IMR-90 (cell line): ENCODE measurements around the gene CDADC1. TPM values are rescaled to one million over a fixed set of nuclear protein-coding genes. Genes with fewer than 3 reads are reported as not detected.

Experiments
- ATAC-seq: fragments of 200-7000 bp; cut with Tn5 transposase; 2 replicates; pipeline ENCODE4 v1.9.1; 2020; ENCODE audit warnings: low read depth, mild to moderate bottlenecking, moderate library complexity
- BruUV-seq: library from RNA; stranded (reverse); fragments of 400-500 nt; replicated peaks from 2 replicates; lab custom pipeline; 2021; lab: Mats Ljungman, UMichigan
- CTCF ChIA-PET: fragments of 300-600 bp; formaldehyde crosslinking; extraction: SDS; loops from one replicate; lab custom pipeline; 2021; ENCODE audit warnings: antibody characterized with exemption; lab: Yijun Ruan, JAX
- POLR2A ChIA-PET: fragments of 300-600 bp; sonication (Branson Sonifier 250); formaldehyde crosslinking; loops from one replicate; lab custom pipeline; 2022; ENCODE audit warnings: antibody characterized with exemption; ENCODE audit not compliant: unreplicated experiment; lab: Charles Lee
- DNase-seq: peaks from one replicate; pipeline ENCODE4 v3.0.0; 2013
- H2AFZ ChIP-seq: replicated peaks from 2 replicates; pipeline ENCODE3; 2013; ENCODE audit warnings: low read length, mild to moderate bottlenecking; ENCODE audit not compliant: poor library complexity
- H2AK5ac ChIP-seq: 2 replicates; pipeline ENCODE4 v1.6.1; 2013; ENCODE audit warnings: low read depth, low read length, inconsistent platforms
- H2AK9ac ChIP-seq: replicated peaks from 2 replicates; pipeline ENCODE3; 2013; ENCODE audit warnings: mild to moderate bottlenecking, low read depth, low read length, moderate library complexity; ENCODE audit not compliant: poor library complexity
- H2BK120ac ChIP-seq: 2 replicates; pipeline ENCODE4 v1.6.1; 2013; ENCODE audit warnings: low read depth, low read length, inconsistent platforms
- H2BK15ac ChIP-seq: 3 replicates; pipeline ENCODE4 v1.6.1; 2013; ENCODE audit warnings: low read depth, low read length, inconsistent platforms
- H2BK20ac ChIP-seq: 2 replicates; pipeline ENCODE4 v1.6.1; 2013; ENCODE audit warnings: low read depth, mild to moderate bottlenecking, inconsistent platforms, low read length, moderate library complexity
- H2BK5ac ChIP-seq: 2 replicates; pipeline ENCODE4 v1.6.1; 2013; ENCODE audit warnings: mild to moderate bottlenecking, low read depth, low read length, inconsistent platforms; ENCODE audit not compliant: poor library complexity, severe bottlenecking
- H3K14ac ChIP-seq: replicated peaks from 2 replicates; pipeline ENCODE4 v1.6.1; 2013; ENCODE audit warnings: low read depth, low read length, inconsistent platforms
- H3K18ac ChIP-seq: 2 replicates; pipeline ENCODE4 v1.6.1; 2013; ENCODE audit warnings: low read depth, low read length, control low read depth
- H3K23ac ChIP-seq: 2 replicates; pipeline ENCODE4 v1.6.1; 2013; ENCODE audit warnings: low read depth, low read length, inconsistent platforms
- H3K27ac ChIP-seq: 2 replicates; pipeline ENCODE4 v1.5.1; 2013; ENCODE audit warnings: mild to moderate bottlenecking, control low read depth, low read length; ENCODE audit not compliant: insufficient read depth
- H3K27me3 ChIP-seq: 2 replicates; pipeline ENCODE4 v1.6.1; 2013; ENCODE audit warnings: low read length; ENCODE audit not compliant: control insufficient read depth, insufficient read depth
- H3K36me3 ChIP-seq: 2 replicates; pipeline ENCODE4 v1.6.1; 2013; ENCODE audit warnings: low read length, mixed read lengths; ENCODE audit not compliant: control insufficient read depth, insufficient read depth
- H3K4ac ChIP-seq: 2 replicates; pipeline ENCODE4 v1.6.1; 2013; ENCODE audit warnings: low read depth, low read length, inconsistent platforms
- H3K4me1 ChIP-seq: 2 replicates; pipeline ENCODE4 v1.6.1; 2013; ENCODE audit warnings: low read length, mixed read lengths; ENCODE audit not compliant: control insufficient read depth, insufficient read depth
- H3K4me2 ChIP-seq: 2 replicates; pipeline ENCODE4 v1.6.1; 2013; ENCODE audit warnings: low read depth, mild to moderate bottlenecking, control low read depth, low read length, moderate library complexity
- H3K4me3 ChIP-seq: 2 replicates; pipeline ENCODE4 v1.5.1; 2013; ENCODE audit warnings: low read depth, mild to moderate bottlenecking, control low read depth, low read length, moderate library complexity; ENCODE audit not compliant: insufficient read depth
- H3K56ac ChIP-seq: 2 replicates; pipeline ENCODE4 v1.6.1; 2013; ENCODE audit warnings: low read length, inconsistent platforms; ENCODE audit not compliant: insufficient read depth; ENCODE audit errors: extremely low read depth
- H3K79me1 ChIP-seq, 2 experiments: 2 replicates each; pipeline ENCODE4 v1.6.1; 2013; ENCODE audit warnings: low read length in 2 of 2, inconsistent platforms in 1 of 2, low read depth in 1 of 2
- H3K9ac ChIP-seq: 2 replicates; pipeline ENCODE4 v1.6.1; 2013; ENCODE audit warnings: low read depth, low read length, control low read depth
- H3K9me1 ChIP-seq: 2 replicates; pipeline ENCODE4 v1.6.1; 2013; ENCODE audit warnings: low read length, inconsistent platforms; ENCODE audit not compliant: insufficient read depth
- H3K9me3 ChIP-seq: 2 replicates; pipeline ENCODE4 v1.6.1; 2013; ENCODE audit warnings: low read length; ENCODE audit not compliant: control insufficient read depth, insufficient read depth
- H4K20me1 ChIP-seq: 2 replicates; pipeline ENCODE4 v1.6.1; 2013; ENCODE audit warnings: low read length, inconsistent platforms; ENCODE audit not compliant: insufficient read depth
- H4K5ac ChIP-seq: 2 replicates; pipeline ENCODE4 v1.6.1; 2013; ENCODE audit warnings: mild to moderate bottlenecking, low read depth, low read length, control low read depth
- H4K8ac ChIP-seq, 2 experiments: 2 replicates each; pipeline ENCODE4 v1.6.1; 2013; ENCODE audit warnings: low read depth in 2 of 2, low read length in 2 of 2, control low read depth in 1 of 2, inconsistent platforms in 1 of 2
- H4K91ac ChIP-seq: 2 replicates; pipeline ENCODE4 v1.6.1; 2013; ENCODE audit warnings: low read depth, low read length, inconsistent platforms; ENCODE audit not compliant: insufficient read depth
- CHD1 ChIP-seq: IDR thresholded peaks from 2 replicates; pipeline ENCODE4 v1.6.1; 2012; ENCODE audit warnings: low read depth, low read length, improper control_type of control experiment
- MXI1 ChIP-seq: IDR thresholded peaks from 2 replicates; pipeline ENCODE4 v1.6.1; 2012; ENCODE audit warnings: low read depth, mild to moderate bottlenecking, low read length, moderate library complexity, borderline replicate concordance
- NFE2L2 ChIP-seq: fragments of 150-350 bp; IDR thresholded peaks from 2 replicates; pipeline ENCODE4 v1.6.1; 2016; ENCODE audit warnings: low read depth, mild to moderate bottlenecking, low read length
- RCOR1 ChIP-seq: IDR thresholded peaks from 2 replicates; pipeline ENCODE4 v1.6.1; 2012; ENCODE audit warnings: mild to moderate bottlenecking, low read length, improper control_type of control experiment; ENCODE audit not compliant: insufficient replicate concordance
- SMC3 ChIP-seq: fragments of 150-350 bp; IDR thresholded peaks from 2 replicates; pipeline ENCODE4 v1.6.1; 2016; ENCODE audit warnings: low read depth, mild to moderate bottlenecking, antibody characterized with exemption, low read length, moderate library complexity
- WGBS, 2 experiments: methylation state at CpG; one replicate each; pipeline versions ENCODE4 v1.1.5 to v1.1.7; 2013; ENCODE audit warnings: missing lambda C conversion rate in 2 of 2; ENCODE audit not compliant: insufficient read length in 1 of 2; ENCODE audit errors: extremely low coverage in 2 of 2; 5-methylcytosine and 5-hydroxymethylcytosine counted together
- dilution Hi-C: fragments of 300-500 bp; cut with HindIII; formaldehyde crosslinking; loops from one replicate; pipeline ENCODE4 v1.14.3; 2018; ENCODE audit warnings: low sequenced_read_pairs; ENCODE audit not compliant: unreplicated experiment
- in situ Hi-C: fragments of 300-500 bp; cut with MboI; formaldehyde crosslinking; loops from 3 replicates; pipeline ENCODE4 v1.14.3; 2019; ENCODE audit warnings: low sequenced_read_pairs, inconsistent platforms, mixed read lengths
- intact Hi-C: fragments of 100-400 bp; cut with micrococcal nuclease; formaldehyde crosslinking; loops from 2 replicates; pipeline ENCODE4 v1.10.0; 2022
- polyA plus RNA-seq, 3 experiments: library from polyadenylated mRNA; depleted of rRNA; stranded (reverse); fragments of >200 nt; gene quantifications; 2 replicates each; pipeline ENCODE4 v1.2.3, GENCODE V29; 2012; ENCODE audit warnings: low replicate concordance in 1 of 3
- total RNA-seq: library from RNA; depleted of rRNA; stranded (reverse); fragments of >200 nt; gene quantifications from 2 replicates; pipeline ENCODE4 v1.2.3, GENCODE V29; 2012
- TF ChIP-seq, protein P1 (sequence below): fragments of 150-350 bp; IDR thresholded peaks from 2 replicates; pipeline ENCODE4 v1.6.1; 2017; ENCODE audit warnings: mild to moderate bottlenecking, antibody characterized with exemption, low read length, low read depth
- TF ChIP-seq, protein P2 (sequence below): conservative IDR thresholded peaks from 2 replicates; pipeline ENCODE4 v1.5.1; 2012; ENCODE audit warnings: mild to moderate bottlenecking, low read depth, low read length, improper control_type of control experiment
- TF ChIP-seq, protein P3 (sequence below): fragments of 150-350 bp; IDR thresholded peaks from 2 replicates; pipeline ENCODE4 v1.6.1; 2016; ENCODE audit warnings: low read depth, mild to moderate bottlenecking, low read length, moderate library complexity, borderline replicate concordance

The CDADC1 gene
- total and polyA plus RNA-seq, 2 of the 4 experiments (the other 2 are of a cell fraction) = 0.54 to 2.6 TPM

DNA sequence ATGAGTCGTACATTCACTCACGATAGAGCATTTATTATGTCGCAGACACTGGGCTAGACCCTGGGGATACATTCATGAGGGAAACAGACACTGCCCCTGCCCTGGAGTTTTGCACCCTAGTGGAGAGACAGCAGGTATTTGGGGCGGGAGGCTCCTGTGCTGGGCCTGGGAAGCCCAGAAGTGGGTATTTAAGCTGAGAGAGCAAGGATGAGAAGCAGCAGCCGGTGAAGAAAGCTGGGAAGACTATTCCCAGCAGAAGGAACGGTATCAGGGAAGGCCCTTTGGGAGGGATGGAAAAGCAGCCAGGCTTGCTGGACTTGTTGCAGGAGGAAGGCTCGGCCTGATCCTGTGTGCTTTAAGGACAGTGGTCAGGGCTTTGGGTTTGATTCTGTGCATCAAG, 54.5 kb downstream of the CDADC1 start:
- Histone ChIP-seq H3K79me1 (no peaks in the 10 kb centered on the region), H3K4me3 (no peak overlapping the region), H2AK5ac (peak overlapping the region; percentile 86; the same call in 1 of the 2 replicates), H3K56ac (no peak overlapping the region), H3K9ac (no peak overlapping the region), H2BK20ac (peak overlapping the region; percentile 11; the same call in 1 of the 2 replicates), H3K9me3 (no peaks in the 10 kb centered on the region), H3K9me1 (peaks cover 10% of the 10 kb centered on the region; the same call in 1 of the 2 replicates), H2BK120ac (peak overlapping the region; percentile 91), H2AFZ (no peak overlapping the region), H4K8ac (peak overlapping the region; percentile 45 to 61; a peak in 2 of 4 replicates), H3K23ac (no peak overlapping the region), H3K27me3 (no peaks in the 10 kb centered on the region), H4K5ac (no peak overlapping the region; the same call in 1 of the 2 replicates), H2BK5ac (no peak overlapping the region), H4K91ac (peak overlapping the region; percentile 90), H3K4me1 (peaks cover 3% of the 10 kb centered on the region; the same call in 1 of the 2 replicates), H3K4me2 (no peak overlapping the region), H3K36me3 (no peaks in the 10 kb centered on the region), H4K20me1 (no peaks in the 10 kb centered on the region), H3K27ac (no peak overlapping the region), H3K4ac (peak overlapping the region; percentile 90), H3K18ac (no peak overlapping the region), H2BK15ac (peak overlapping the region; percentile 0; the same call in 2 of the 3 replicates), H3K14ac (0 out of 2 replicates have a peak overlapping the region, but pooled peaks have one; percentile 25), H2AK9ac (peak overlapping the region; percentile 80)
- ChIA-PET CTCF (interaction anchor here (0.9 kb wide), 1 partner anchor 135 kb away, joined by 3 read pairs; no protein-coding TSS in a partner anchor), POLR2A (no interaction called here)
- TF ChIP-seq, protein P1, sequence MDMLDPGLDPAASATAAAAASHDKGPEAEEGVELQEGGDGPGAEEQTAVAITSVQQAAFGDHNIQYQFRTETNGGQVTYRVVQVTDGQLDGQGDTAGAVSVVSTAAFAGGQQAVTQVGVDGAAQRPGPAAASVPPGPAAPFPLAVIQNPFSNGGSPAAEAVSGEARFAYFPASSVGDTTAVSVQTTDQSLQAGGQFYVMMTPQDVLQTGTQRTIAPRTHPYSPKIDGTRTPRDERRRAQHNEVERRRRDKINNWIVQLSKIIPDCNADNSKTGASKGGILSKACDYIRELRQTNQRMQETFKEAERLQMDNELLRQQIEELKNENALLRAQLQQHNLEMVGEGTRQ = no peak
- TF ChIP-seq SMC3 (no peak), NFE2L2 (no peak), CHD1 (no peak), MXI1 (no peak), RCOR1 (no peak)
- TF ChIP-seq, protein P2, sequence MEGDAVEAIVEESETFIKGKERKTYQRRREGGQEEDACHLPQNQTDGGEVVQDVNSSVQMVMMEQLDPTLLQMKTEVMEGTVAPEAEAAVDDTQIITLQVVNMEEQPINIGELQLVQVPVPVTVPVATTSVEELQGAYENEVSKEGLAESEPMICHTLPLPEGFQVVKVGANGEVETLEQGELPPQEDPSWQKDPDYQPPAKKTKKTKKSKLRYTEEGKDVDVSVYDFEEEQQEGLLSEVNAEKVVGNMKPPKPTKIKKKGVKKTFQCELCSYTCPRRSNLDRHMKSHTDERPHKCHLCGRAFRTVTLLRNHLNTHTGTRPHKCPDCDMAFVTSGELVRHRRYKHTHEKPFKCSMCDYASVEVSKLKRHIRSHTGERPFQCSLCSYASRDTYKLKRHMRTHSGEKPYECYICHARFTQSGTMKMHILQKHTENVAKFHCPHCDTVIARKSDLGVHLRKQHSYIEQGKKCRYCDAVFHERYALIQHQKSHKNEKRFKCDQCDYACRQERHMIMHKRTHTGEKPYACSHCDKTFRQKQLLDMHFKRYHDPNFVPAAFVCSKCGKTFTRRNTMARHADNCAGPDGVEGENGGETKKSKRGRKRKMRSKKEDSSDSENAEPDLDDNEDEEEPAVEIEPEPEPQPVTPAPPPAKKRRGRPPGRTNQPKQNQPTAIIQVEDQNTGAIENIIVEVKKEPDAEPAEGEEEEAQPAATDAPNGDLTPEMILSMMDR = no peak
- TF ChIP-seq, protein P3, sequence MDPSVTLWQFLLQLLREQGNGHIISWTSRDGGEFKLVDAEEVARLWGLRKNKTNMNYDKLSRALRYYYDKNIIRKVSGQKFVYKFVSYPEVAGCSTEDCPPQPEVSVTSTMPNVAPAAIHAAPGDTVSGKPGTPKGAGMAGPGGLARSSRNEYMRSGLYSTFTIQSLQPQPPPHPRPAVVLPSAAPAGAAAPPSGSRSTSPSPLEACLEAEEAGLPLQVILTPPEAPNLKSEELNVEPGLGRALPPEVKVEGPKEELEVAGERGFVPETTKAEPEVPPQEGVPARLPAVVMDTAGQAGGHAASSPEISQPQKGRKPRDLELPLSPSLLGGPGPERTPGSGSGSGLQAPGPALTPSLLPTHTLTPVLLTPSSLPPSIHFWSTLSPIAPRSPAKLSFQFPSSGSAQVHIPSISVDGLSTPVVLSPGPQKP = no peak
- dilution Hi-C loops = no loop called here
- ATAC-seq (no peak), DNase-seq (no peak)
- WGBS, 2 experiments = 87% methylated on average over 6 of the region's 7 CpGs; no CpG with 5 or more reads in 1 of the 2 experiments
- BruUV-seq = no TSS peak
- in situ Hi-C loops = no loop called here
- intact Hi-C loops = no loop called here
